Measurements from ENCODE around the gene KCNQ1.

The KCNQ1 gene

GRCh38 chr11:2660357-2660939, 215.6 kb downstream of the KCNQ1 start:
- DNase-seq = no peak

- DNase-seq = no peak
Measured at GRCh38 chr11:2661173-2662023, 216.6 kb downstream of the KCNQ1 start.

- DNase-seq = no peak
Measured at GRCh38 chr11:2662024-2662312, 217.2 kb downstream of the KCNQ1 start.

GRCh38 chr11:2662430-2663299, 217.9 kb downstream of the KCNQ1 start:
- no peak for DNase-seq

GRCh38 chr11:2663506-2663905, 218.7 kb downstream of the KCNQ1 start:
- DNase-seq = no peak

GRCh38 chr11:2663915-2664314, 219.1 kb downstream of the KCNQ1 start:
- no peak for DNase-seq

GRCh38 chr11:2664376-2664775, 219.6 kb downstream of the KCNQ1 start:
- no peak for DNase-seq

GRCh38 chr11:2664791-2665525, 220.2 kb downstream of the KCNQ1 start:
- no peak for DNase-seq

- no peak for DNase-seq
Measured at GRCh38 chr11:2665526-2666400, 221.0 kb downstream of the KCNQ1 start.

- no peak for DNase-seq
Measured at GRCh38 chr11:2666401-2666741, 221.6 kb downstream of the KCNQ1 start.

GRCh38 chr11:2666828-2667570, 222.2 kb downstream of the KCNQ1 start:
- no peak for DNase-seq

GRCh38 chr11:2667940-2668339, 223.1 kb downstream of the KCNQ1 start:
- DNase-seq = no peak

GRCh38 chr11:2668876-2669275, 224.1 kb downstream of the KCNQ1 start:
- DNase-seq = no peak

- DNase-seq = no peak
Measured at GRCh38 chr11:2669634-2670469, 225.0 kb downstream of the KCNQ1 start.

GRCh38 chr11:2670541-2671100, 225.8 kb downstream of the KCNQ1 start:
- no peak for DNase-seq

- no peak for DNase-seq
Measured at GRCh38 chr11:2671748-2672147, 226.9 kb downstream of the KCNQ1 start.

GRCh38 chr11:2672553-2673249, 227.9 kb downstream of the KCNQ1 start:
- no peak for DNase-seq

GRCh38 chr11:2673250-2673610, 228.4 kb downstream of the KCNQ1 start:
- no peak for DNase-seq

- no peak for DNase-seq
Measured at GRCh38 chr11:2673871-2674471, 229.2 kb downstream of the KCNQ1 start.

All from KG1 (cell line).